NCI-H1436 treated with DMSO at 0.1 percent for 48 hours (cell line): ENCODE data around the gene HRH2.

Source experiments
- DNase-seq: peaks from one replicate; lab custom pipeline; 2025; lab: John Stamatoyannopoulos, UW

Gene HRH2

DNA sequence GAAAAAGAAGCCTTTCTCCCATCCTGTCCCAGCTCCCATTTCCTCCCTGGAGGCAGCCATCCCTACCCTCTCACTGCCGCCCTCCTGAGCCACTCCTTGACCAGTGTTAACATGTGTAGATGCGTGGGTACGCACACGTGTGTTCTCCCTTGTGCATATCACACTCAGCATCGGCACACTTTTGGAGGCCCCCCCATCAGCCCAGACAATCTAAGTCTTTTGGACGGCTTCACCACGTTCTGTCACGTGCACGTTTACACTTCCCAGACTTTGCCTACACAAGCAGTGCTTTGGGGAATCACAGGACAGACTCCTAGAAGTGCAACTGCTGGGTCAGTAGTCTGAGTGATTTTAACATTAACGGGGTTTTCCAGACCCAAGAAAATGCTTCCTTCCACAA is 18.0 kb downstream of the HRH2 start:
- DNase-seq: no peak

DNA sequence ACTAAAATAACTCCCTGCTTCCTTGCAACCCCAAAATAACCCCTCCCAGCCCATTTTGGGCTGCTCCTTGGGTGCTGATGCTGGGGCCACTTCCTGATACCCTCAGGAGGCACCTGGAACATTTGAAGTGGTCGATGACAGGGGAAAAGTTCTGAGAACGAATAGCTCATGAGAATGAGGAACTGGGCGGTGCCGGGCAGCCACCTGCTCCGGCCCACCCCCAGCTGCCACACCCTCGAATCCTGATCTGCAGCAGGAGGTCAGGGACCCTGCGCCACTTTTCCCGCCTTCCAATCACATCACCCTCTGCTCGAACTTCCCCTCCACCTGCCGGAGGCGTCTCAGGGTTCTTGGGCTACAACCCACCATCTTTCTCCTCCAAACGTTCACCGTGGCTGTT is 19.7 kb downstream of the HRH2 start:
- no peak for DNase-seq

DNA sequence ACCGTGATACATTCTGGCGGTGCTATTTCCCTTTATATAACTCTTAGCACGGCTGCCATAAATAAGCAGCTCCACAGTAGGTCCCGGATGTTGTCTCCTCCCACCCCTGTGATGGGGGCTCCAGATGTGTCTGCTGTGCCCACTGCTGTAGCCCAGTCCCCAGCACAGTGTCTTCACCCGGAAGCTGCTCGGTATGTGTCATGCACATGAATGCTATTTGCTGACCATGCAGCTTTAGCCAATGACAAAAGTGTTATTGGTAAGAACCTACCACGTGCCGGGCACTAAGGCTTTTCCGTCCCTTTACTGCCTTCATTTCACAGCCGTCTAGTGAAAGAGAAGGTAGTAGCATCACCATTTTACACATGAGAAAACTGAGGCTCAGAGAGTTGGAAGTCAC is 20.2 kb downstream of the HRH2 start:
- DNase-seq: no peak

DNA sequence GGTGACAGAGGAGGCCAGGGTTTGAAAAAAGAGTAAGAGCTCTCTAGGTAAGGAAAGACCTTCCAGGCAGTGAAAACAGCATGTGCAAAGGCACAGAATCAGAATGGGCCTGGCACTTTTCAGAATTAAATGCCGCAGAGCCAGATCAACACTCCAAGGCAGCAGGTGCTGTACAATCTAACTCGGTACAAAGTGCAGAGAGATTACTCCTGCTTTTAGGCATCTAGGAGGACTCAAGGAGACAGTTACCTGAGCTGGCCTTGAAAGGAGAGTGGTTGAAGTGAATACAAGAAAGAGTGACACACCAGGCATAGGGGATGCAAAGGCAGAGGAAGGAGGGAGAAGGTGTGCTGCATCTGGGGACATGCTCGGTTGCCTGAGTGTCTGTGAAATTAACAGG is 21.5 kb downstream of the HRH2 start:
- no peak for DNase-seq

DNA sequence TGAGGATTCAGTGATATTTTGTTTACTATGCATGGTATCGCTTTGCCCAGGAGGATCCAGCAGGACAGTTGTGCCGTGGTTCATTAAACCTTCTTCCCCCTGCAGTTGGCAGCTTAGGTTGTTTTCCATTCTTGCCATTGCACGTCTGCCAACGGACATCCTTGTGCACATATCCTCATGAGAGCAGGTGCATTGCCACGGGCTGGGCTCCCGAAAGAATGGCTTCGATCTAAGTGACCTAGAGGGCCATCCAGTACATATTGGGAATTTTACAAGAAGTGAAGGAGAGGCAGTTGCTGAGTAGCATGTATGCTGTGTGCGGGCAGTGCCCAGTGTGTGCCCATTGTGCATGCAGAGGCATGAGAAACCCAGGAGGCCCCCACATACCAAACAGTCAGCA is 22.1 kb downstream of the HRH2 start:
- DNase-seq: no peak

DNA sequence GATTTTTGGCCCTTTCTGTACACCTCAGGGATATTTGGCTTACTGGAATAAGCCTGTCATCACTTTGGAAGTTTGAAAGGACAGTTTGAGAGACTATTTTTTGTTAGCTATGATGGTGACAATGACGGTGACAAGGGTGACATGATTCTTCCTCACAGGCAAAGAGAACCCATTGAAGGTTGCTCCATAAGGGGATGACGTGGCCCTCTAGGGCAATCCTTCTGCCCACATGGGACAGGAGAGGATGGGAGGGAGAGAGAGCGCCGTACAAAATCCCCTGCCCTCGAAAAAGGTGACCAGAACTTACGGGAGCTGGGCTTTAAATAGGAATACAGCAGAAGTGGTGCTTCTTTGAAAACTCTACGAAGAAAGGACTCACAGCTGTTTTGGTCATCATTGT is 22.6 kb downstream of the HRH2 start:
- no peak for DNase-seq

DNA sequence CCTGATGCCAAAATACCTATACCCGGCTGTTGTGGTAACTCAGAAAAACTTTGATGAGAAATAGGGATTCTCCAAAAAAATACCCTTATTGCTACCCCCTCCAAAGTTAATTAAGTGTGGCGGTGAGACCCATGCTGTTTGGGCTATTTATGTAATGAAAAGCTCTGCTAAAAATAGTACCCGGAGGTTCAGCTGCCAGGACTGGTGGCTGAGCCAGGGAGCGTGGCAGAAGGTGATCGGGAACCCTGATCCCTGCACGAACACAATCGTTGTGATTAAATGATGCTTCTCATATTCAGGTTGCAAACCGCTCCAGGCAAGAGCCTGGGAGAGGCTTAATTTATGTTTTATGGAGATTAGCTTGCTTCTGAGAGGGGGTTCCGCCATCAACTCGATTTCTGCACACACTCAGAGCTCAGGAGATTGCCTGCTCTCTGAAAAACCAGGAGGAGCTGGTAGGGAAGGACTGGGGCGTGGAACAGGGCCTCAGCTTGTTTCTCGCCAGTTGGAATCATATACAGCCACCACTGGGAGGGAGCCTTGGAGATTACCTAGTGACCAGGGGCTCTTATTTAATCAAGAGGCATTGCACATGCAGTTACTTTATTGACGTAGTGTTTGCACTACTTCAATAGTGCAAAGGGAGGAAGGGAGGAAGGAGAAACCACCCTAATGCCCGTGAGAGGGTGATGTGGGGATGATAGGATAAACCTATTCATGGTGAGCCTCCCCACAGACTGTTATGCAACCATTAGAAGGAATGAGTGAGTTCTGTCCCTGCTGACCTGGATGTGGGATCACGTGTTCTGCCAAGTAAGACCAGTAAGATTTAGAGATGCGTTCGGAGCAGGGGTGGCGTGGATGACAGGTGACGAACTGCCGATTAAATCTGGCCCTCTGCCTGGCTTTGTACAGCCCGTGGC is 23.4 kb downstream of the HRH2 start:
- no peak for DNase-seq

DNA sequence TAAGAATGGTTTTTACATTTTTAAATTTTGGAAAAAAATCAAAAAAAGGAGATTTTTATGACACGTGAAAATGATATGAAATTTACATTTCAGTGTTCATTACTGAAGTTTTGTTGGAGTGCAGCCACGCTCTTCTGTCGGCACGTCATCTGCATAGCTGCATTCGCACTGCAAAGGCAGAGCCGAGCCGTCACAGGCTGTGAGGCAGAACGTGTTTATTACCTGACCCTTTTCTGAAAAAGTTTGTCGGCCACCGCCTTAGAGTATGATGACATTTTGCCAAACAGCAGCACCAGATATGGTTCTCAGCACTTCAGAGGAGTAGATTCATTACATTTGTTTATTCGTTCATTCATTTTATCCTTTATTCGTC is 24.1 kb downstream of the HRH2 start:
- DNase-seq: no peak

DNA sequence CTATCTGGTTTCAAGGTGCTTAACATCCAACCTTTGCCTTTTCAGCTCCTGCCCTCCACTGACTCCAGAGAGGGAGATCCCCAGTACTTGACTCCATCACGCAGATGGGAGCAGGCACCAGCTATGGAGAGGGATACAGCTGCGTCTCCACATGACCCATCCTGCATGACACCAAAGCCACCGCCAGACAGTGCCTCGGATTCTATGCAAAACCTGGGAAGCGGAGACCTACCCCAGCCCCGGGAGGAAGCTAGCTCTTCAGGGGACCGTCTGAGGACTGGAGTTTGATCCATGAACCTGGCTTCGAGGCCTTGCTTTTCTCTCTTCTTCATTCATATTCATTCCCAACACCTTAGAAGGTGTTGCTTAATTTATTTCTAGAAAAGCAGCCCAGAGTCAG is 24.8 kb downstream of the HRH2 start:
- DNase-seq: no peak

DNA sequence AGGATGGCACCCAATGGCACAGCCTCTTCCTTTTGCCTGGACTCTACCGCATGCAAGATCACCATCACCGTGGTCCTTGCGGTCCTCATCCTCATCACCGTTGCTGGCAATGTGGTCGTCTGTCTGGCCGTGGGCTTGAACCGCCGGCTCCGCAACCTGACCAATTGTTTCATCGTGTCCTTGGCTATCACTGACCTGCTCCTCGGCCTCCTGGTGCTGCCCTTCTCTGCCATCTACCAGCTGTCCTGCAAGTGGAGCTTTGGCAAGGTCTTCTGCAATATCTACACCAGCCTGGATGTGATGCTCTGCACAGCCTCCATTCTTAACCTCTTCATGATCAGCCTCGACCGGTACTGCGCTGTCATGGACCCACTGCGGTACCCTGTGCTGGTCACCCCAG is 25.4 kb downstream of the HRH2 start:
- DNase-seq: no peak

DNA sequence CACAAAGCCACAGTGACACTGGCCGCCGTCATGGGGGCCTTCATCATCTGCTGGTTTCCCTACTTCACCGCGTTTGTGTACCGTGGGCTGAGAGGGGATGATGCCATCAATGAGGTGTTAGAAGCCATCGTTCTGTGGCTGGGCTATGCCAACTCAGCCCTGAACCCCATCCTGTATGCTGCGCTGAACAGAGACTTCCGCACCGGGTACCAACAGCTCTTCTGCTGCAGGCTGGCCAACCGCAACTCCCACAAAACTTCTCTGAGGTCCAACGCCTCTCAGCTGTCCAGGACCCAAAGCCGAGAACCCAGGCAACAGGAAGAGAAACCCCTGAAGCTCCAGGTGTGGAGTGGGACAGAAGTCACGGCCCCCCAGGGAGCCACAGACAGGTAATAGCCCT is 26.1 kb downstream of the HRH2 start:
- DNase-seq: no peak

DNA sequence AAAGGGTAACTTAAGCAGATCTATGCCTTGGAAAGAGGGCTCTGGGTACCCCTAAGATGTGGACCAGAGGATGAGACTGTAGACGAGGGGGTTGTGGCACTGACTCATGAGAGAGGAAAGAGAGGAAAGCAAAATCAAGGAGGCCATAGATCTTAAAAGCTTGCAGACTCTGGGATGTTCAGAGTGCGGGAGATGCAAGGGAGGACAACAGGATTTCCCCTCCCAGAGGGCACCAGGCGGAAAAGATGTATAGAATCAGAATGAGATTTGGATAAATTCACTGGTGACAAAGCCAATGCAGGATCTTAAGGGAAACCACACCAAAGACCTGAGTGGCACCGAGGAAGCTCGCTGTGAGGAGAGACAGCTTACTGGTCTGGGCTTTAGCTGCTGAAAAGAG is 27.1 kb downstream of the HRH2 start:
- no peak for DNase-seq

DNA sequence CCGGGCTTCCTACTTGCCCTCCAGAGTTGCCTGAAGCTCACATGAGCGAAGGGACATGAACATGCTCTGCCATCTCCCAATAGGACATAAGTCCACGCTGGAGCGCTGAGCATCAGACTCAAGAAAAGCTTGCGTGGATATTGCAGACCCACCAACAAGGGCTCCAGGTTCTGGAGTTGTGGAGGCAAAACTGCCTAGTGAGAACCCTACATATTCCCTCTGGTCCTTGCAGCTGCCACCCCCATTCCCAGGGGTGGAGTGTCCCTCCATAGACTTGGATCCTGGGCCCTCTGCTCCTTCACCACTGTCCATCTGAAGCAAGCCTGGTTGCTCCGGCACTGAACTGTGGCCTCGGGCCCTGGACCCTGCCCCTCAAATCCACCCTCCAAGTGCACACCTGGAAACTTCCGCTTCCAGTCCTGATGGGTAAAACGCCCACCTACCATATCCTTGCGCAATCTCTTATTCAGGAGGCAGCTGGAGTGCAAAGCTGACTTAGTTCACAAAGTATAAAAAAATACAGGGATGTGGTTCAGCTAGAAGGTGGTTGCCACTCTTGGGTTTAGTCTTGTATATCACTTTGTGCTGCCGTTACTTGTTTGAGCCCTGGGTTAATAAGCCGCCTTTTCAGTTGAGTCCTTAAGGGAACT is 28.0 kb downstream of the HRH2 start:
- DNase-seq: no peak

DNA sequence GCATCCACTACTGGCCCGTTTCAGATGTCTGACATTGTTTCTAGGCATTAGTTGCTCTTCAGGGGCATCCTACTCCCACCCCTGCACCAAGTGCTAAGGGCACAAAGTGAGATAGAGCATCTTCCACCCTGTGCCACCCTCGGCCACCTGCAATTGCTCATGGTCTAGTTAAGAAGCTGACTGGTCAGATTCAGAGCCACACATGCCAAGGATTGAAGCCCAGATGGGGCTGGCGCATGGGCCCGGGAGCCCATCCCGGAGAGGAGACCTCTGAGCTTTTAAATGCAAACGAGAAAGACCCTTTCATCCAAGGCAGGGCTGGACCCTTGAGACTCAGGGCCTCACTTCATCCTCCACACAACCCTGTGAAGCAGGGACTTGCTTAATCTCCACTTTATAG is 28.5 kb downstream of the HRH2 start:
- no peak for DNase-seq

DNA sequence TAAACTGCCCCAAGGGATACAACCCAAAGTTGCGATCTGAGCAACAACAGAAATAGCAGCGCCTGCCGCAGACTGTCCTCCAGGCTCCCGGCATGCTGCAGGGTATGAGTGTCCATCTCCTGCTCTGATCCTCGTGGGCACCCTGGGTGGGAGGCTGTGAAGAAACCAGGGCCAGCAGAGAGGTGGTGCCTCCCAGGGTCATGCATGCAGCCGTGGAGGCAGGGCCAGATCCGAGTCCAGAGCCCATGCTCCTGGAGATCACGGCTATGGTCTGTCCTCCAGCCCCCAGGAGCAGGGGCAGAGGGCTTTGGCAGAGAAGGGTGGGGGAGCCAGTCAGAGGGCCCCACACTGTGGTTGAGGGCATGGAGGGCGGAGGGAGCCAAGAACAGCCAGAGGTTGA is 29.0 kb downstream of the HRH2 start:
- no peak for DNase-seq

DNA sequence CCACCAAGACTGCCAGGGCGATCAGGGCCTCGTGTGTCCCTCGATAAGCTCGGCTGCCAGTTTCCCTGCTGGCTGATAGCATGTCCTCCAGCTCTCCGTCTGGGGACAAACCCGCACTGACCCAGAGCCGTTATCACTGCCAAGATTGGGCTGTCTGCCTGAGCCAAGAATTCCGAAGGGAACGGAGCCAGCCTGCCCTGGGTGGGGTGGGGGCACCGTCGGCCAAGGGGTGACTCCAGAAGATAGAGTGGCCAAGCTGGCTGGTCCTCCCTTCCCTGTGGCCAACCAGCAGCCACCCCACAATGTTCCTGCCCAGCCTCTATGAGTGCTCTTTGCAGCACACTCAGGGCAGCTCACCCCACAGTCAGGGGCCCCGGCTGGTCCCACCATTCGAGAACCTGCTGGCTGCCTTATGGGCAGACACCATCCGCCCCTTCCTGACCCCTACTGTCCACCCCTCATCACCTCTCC is 29.4 kb downstream of the HRH2 start:
- DNase-seq: no peak

DNA sequence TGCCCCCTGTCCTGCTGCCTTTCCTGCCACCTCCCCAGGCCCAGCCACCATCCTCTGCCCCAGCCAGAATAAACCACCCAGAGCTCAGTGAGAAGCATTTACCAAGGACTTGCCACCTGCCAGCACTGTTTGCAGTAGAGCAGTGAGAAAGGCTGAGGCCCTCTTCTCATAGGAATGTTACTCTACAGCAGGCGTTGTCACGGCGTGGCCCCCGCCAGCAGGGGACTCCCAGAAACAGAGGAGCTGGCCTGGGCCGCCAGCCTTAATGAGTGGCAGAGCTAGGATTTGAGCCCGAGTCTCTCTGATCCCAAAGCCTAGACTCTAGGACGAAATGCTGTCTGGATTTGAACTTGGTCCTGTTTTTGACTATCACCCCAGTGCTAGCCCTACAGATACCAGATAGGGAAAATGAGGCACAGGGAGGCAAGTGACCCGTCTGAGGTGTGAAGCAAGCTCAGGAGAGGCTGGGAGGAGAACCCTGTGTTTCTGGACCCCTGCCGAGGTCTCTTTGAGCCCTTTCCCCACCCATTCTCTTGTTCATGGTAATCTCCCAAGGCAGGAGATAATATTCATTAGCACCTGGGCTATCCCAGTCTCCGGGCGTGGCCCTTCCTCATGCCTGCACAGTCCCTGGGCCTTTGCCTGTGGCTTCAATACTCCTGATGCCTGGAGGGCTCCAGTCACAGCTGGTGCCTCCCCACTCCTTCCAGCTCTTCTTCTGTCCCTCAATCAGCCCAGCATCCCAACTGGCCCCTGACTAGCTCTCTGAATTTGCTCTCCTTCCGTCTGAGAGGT is 30.7 kb downstream of the HRH2 start:
- DNase-seq: no peak

DNA sequence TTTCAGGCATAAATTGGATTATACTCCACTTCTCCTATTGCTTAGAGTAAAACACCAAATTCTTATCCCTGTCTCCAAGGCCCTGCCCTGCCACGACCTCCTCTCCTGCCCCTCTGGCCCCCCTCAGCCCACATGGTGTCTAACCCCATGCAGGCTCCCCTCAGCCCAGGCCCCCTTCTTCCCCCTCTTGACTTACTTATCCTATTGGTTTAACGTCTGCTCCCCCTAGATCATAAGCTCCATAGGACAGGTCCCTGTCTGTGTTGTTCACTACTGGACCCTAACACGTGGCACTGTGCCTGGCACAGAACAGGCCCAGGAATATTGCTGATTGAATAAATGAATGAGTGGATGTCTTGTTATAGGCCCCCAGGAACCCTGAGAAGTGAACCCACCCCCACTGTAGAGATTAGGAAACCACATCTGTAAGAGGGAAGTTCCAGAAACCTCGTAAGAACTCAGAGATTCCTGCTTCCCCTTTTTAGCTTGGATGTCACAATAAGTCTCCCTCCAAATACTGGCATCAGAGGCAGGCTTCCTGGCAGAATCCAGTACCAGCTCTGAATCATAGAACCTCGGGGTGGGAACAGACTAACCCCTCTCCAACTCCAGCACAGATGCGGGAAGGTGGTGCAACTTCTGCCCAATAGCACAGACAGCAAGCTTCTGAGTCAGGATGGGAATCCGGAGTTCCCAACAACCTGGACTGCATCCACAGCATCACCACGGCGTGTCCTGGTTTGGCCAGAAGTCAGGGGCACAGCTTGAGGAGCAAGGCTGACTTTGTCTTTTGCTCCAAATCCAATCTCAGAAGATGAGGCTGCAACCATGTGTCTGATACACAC is 31.5 kb downstream of the HRH2 start:
- DNase-seq: no peak

DNA sequence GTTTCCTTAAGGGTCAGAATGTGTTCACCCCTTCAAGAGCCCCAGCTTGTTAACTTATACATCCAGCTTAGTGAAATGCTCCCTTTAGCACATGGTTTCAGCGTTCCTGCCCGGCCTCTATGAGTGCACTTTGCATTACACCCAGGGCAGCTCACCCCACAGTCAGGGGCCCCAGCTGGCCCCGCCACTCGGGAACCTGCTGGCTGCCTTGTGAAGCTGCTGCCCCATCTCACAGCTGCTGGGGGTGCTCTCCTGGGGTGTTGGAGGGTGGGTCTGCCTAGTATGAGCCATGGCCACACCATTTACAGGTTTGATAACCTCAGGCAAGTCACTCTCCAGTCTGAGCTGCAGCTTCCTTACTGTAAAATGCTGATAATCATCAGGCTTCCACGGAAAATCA is 32.2 kb downstream of the HRH2 start:
- DNase-seq: no peak

DNA sequence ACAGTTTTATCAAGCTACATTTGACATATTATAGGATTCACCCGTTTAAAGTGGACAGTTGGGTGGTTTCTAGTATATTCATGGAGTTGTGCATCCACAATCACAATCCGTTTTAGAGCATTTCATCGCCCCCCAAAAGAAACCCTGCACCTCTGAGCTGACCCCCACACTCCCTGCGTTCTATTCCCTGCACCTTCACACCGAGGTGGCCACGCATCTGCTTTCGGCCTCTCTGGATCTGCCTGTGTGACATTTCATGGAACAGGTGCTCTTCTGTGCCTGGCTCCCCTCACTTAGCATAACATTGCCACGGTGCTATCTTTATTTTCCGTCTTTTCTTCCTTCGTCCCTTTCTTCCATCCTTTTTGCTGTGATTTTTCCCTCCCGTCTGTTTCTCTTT is 32.7 kb downstream of the HRH2 start:
- no peak for DNase-seq

DNA sequence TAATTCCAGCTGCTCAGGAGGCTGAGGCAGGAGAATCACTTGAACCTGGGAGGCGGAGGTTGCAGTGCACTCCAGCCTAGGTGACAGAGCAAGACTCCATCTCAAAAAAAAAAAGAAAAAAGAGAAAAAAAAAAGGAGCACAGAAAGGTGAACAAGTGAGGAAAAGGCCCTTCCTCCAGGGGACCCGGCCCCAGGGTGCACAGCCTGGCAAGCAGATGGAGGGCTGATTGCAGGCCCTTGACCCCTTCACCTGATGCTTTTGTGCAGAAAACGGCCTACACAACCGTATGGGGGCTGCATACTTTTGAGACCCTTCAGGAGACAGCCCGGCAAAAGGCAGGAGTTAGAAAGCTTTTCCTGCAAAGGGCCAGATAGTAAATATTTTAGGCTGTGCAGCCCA is 33.9 kb downstream of the HRH2 start:
- DNase-seq: no peak
